Measurements from ENCODE around the gene MED8.

The MED8 gene

GRCh38 chr1:43389326-43390313 is at the start of gene MED8, which contains the start of gene SZT2:
Gene MED8, minus strand, starts transcription at chr1:43389800. Its CDS starts 36 bp downstream, at chr1:43389764.
Gene SZT2, plus strand, starts transcription at chr1:43389899. Its CDS starts 70 bp downstream, at chr1:43389969.
- DNase-seq, result peak; percentile 98

- no peak for DNase-seq
These were observed 49.5 kb upstream of the MED8 start for GRCh38 chr1:43438953-43439581.

GRCh38 chr1:43438576-43438952 is 49.0 kb upstream of the MED8 start:
- no peak for DNase-seq

GRCh38 chr1:43438006-43438405 is 48.4 kb upstream of the MED8 start:
- no peak for DNase-seq

- no peak for DNase-seq
These were observed 47.7 kb upstream of the MED8 start for GRCh38 chr1:43437031-43437973.

GRCh38 chr1:43436371-43436770 is 46.8 kb upstream of the MED8 start:
- DNase-seq, result peak; percentile 7

- peak; percentile 44 for DNase-seq
These were observed 45.8 kb upstream of the MED8 start for GRCh38 chr1:43435146-43436145.

- DNase-seq, result no peak
These were observed 44.7 kb upstream of the MED8 start for GRCh38 chr1:43434256-43434655.

- no peak for DNase-seq
These were observed 43.3 kb upstream of the MED8 start for GRCh38 chr1:43432907-43433306.

GRCh38 chr1:43432171-43432860 is 42.7 kb upstream of the MED8 start:
- no peak for DNase-seq

GRCh38 chr1:43431676-43432075 is 42.1 kb upstream of the MED8 start:
- DNase-seq, result no peak

- DNase-seq, result no peak
These were observed 41.2 kb upstream of the MED8 start for GRCh38 chr1:43430831-43431230.

GRCh38 chr1:43427941-43428340 is 38.3 kb upstream of the MED8 start:
- no peak for DNase-seq

GRCh38 chr1:43427524-43427923 is 37.9 kb upstream of the MED8 start:
- DNase-seq, result no peak

- no peak for DNase-seq
These were observed 36.6 kb upstream of the MED8 start for GRCh38 chr1:43426221-43426620.

- DNase-seq, result no peak
These were observed 35.4 kb upstream of the MED8 start for GRCh38 chr1:43425045-43425444.

GRCh38 chr1:43423672-43424550 is 34.3 kb upstream of the MED8 start:
- DNase-seq, result no peak

- DNase-seq, result no peak
These were observed 33.5 kb upstream of the MED8 start for GRCh38 chr1:43422995-43423671.
